IMR-90 (cell line): ENCODE measurements around the gene HVCN1. TPM values are rescaled to one million over a fixed set of nuclear protein-coding genes. Genes with fewer than 3 reads are reported as not detected.
A peak's percentile ranks its signal among the peaks of the same experiment; 100 is the strongest.

Experiments
- ATAC-seq: fragments of 200-7000 bp; cut with Tn5 transposase; 2 replicates; pipeline ENCODE4 v1.9.1; 2020; ENCODE audit warnings: low read depth, mild to moderate bottlenecking, moderate library complexity
- BruUV-seq: library from RNA; stranded (reverse); fragments of 400-500 nt; replicated peaks from 2 replicates; lab custom pipeline; 2021; lab: Mats Ljungman, UMichigan
- CTCF ChIA-PET: fragments of 300-600 bp; formaldehyde crosslinking; extraction: SDS; loops from one replicate; lab custom pipeline; 2021; ENCODE audit warnings: antibody characterized with exemption; lab: Yijun Ruan, JAX
- POLR2A ChIA-PET: fragments of 300-600 bp; sonication (Branson Sonifier 250); formaldehyde crosslinking; loops from one replicate; lab custom pipeline; 2022; ENCODE audit warnings: antibody characterized with exemption; ENCODE audit not compliant: unreplicated experiment; lab: Charles Lee
- DNase-seq: peaks from one replicate; pipeline ENCODE4 v3.0.0; 2013
- H2AFZ ChIP-seq: replicated peaks from 2 replicates; pipeline ENCODE3; 2013; ENCODE audit warnings: low read length, mild to moderate bottlenecking; ENCODE audit not compliant: poor library complexity
- H2AK5ac ChIP-seq: 2 replicates; pipeline ENCODE4 v1.6.1; 2013; ENCODE audit warnings: low read depth, low read length, inconsistent platforms
- H2AK9ac ChIP-seq: replicated peaks from 2 replicates; pipeline ENCODE3; 2013; ENCODE audit warnings: mild to moderate bottlenecking, low read depth, low read length, moderate library complexity; ENCODE audit not compliant: poor library complexity
- H2BK120ac ChIP-seq: 2 replicates; pipeline ENCODE4 v1.6.1; 2013; ENCODE audit warnings: low read depth, low read length, inconsistent platforms
- H2BK15ac ChIP-seq: 3 replicates; pipeline ENCODE4 v1.6.1; 2013; ENCODE audit warnings: low read depth, low read length, inconsistent platforms
- H2BK20ac ChIP-seq: 2 replicates; pipeline ENCODE4 v1.6.1; 2013; ENCODE audit warnings: low read depth, mild to moderate bottlenecking, inconsistent platforms, low read length, moderate library complexity
- H2BK5ac ChIP-seq: 2 replicates; pipeline ENCODE4 v1.6.1; 2013; ENCODE audit warnings: mild to moderate bottlenecking, low read depth, low read length, inconsistent platforms; ENCODE audit not compliant: poor library complexity, severe bottlenecking
- H3K14ac ChIP-seq: replicated peaks from 2 replicates; pipeline ENCODE4 v1.6.1; 2013; ENCODE audit warnings: low read depth, low read length, inconsistent platforms
- H3K18ac ChIP-seq: 2 replicates; pipeline ENCODE4 v1.6.1; 2013; ENCODE audit warnings: low read depth, low read length, control low read depth
- H3K23ac ChIP-seq: 2 replicates; pipeline ENCODE4 v1.6.1; 2013; ENCODE audit warnings: low read depth, low read length, inconsistent platforms
- H3K27ac ChIP-seq: 2 replicates; pipeline ENCODE4 v1.5.1; 2013; ENCODE audit warnings: mild to moderate bottlenecking, control low read depth, low read length; ENCODE audit not compliant: insufficient read depth
- H3K27me3 ChIP-seq: 2 replicates; pipeline ENCODE4 v1.6.1; 2013; ENCODE audit warnings: low read length; ENCODE audit not compliant: control insufficient read depth, insufficient read depth
- H3K36me3 ChIP-seq: 2 replicates; pipeline ENCODE4 v1.6.1; 2013; ENCODE audit warnings: low read length, mixed read lengths; ENCODE audit not compliant: control insufficient read depth, insufficient read depth
- H3K4ac ChIP-seq: 2 replicates; pipeline ENCODE4 v1.6.1; 2013; ENCODE audit warnings: low read depth, low read length, inconsistent platforms
- H3K4me1 ChIP-seq: 2 replicates; pipeline ENCODE4 v1.6.1; 2013; ENCODE audit warnings: low read length, mixed read lengths; ENCODE audit not compliant: control insufficient read depth, insufficient read depth
- H3K4me2 ChIP-seq: 2 replicates; pipeline ENCODE4 v1.6.1; 2013; ENCODE audit warnings: low read depth, mild to moderate bottlenecking, control low read depth, low read length, moderate library complexity
- H3K4me3 ChIP-seq: 2 replicates; pipeline ENCODE4 v1.5.1; 2013; ENCODE audit warnings: low read depth, mild to moderate bottlenecking, control low read depth, low read length, moderate library complexity; ENCODE audit not compliant: insufficient read depth
- H3K56ac ChIP-seq: 2 replicates; pipeline ENCODE4 v1.6.1; 2013; ENCODE audit warnings: low read length, inconsistent platforms; ENCODE audit not compliant: insufficient read depth; ENCODE audit errors: extremely low read depth
- H3K79me1 ChIP-seq, 2 experiments: 2 replicates each; pipeline ENCODE4 v1.6.1; 2013; ENCODE audit warnings: low read length in 2 of 2, inconsistent platforms in 1 of 2, low read depth in 1 of 2
- H3K9ac ChIP-seq: 2 replicates; pipeline ENCODE4 v1.6.1; 2013; ENCODE audit warnings: low read depth, low read length, control low read depth
- H3K9me1 ChIP-seq: 2 replicates; pipeline ENCODE4 v1.6.1; 2013; ENCODE audit warnings: low read length, inconsistent platforms; ENCODE audit not compliant: insufficient read depth
- H3K9me3 ChIP-seq: 2 replicates; pipeline ENCODE4 v1.6.1; 2013; ENCODE audit warnings: low read length; ENCODE audit not compliant: control insufficient read depth, insufficient read depth
- H4K20me1 ChIP-seq: 2 replicates; pipeline ENCODE4 v1.6.1; 2013; ENCODE audit warnings: low read length, inconsistent platforms; ENCODE audit not compliant: insufficient read depth
- H4K5ac ChIP-seq: 2 replicates; pipeline ENCODE4 v1.6.1; 2013; ENCODE audit warnings: mild to moderate bottlenecking, low read depth, low read length, control low read depth
- H4K8ac ChIP-seq, 2 experiments: 2 replicates each; pipeline ENCODE4 v1.6.1; 2013; ENCODE audit warnings: low read depth in 2 of 2, low read length in 2 of 2, control low read depth in 1 of 2, inconsistent platforms in 1 of 2
- H4K91ac ChIP-seq: 2 replicates; pipeline ENCODE4 v1.6.1; 2013; ENCODE audit warnings: low read depth, low read length, inconsistent platforms; ENCODE audit not compliant: insufficient read depth
- CEBPB ChIP-seq: IDR thresholded peaks from 2 replicates; pipeline ENCODE4 v1.6.1; 2012; ENCODE audit warnings: low read depth, low read length, improper control_type of control experiment
- WGBS, 2 experiments: methylation state at CpG; one replicate each; pipeline versions ENCODE4 v1.1.5 to v1.1.7; 2013; ENCODE audit warnings: missing lambda C conversion rate in 2 of 2; ENCODE audit not compliant: insufficient read length in 1 of 2; ENCODE audit errors: extremely low coverage in 2 of 2; 5-methylcytosine and 5-hydroxymethylcytosine counted together
- dilution Hi-C: fragments of 300-500 bp; cut with HindIII; formaldehyde crosslinking; loops from one replicate; pipeline ENCODE4 v1.14.3; 2018; ENCODE audit warnings: low sequenced_read_pairs; ENCODE audit not compliant: unreplicated experiment
- in situ Hi-C: fragments of 300-500 bp; cut with MboI; formaldehyde crosslinking; loops from 3 replicates; pipeline ENCODE4 v1.14.3; 2019; ENCODE audit warnings: low sequenced_read_pairs, inconsistent platforms, mixed read lengths
- intact Hi-C: fragments of 100-400 bp; cut with micrococcal nuclease; formaldehyde crosslinking; loops from 2 replicates; pipeline ENCODE4 v1.10.0; 2022
- polyA plus RNA-seq, 3 experiments: library from polyadenylated mRNA; depleted of rRNA; stranded (reverse); fragments of >200 nt; gene quantifications; 2 replicates each; pipeline ENCODE4 v1.2.3, GENCODE V29; 2012; ENCODE audit warnings: low replicate concordance in 1 of 3
- total RNA-seq: library from RNA; depleted of rRNA; stranded (reverse); fragments of >200 nt; gene quantifications from 2 replicates; pipeline ENCODE4 v1.2.3, GENCODE V29; 2012

The HVCN1 gene
- total and polyA plus RNA-seq, 2 of the 4 experiments (the other 2 are of a cell fraction): 1.9 to 2.0 TPM

DNA sequence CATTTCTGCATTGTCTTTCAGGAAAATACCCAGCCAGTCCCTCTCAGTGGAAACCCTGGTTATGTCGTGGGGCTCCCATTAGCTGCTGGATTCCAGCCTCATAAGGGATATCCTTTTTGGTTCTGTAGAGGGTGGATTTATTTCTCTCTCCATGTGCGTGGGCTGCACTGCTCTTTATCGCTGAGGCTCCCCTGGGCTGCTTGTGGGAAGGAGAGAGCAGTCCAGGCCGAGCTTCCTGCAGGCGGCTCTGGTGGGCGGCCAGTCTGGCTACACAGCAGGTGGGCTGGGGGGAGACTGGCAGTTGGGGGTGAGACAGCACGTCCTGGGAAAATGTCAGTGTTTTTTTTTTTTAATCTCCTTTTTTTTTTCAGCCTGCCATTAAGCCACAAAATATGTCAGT lies 47.4 kb downstream of the HVCN1 start:
- Histone ChIP-seq H3K9me3 (no peaks in the 10 kb centered on the region), H3K4ac (no peak overlapping the region), H4K20me1 (peaks cover 4% of the 10 kb centered on the region; the same call in 1 of the 2 replicates), H2AK9ac (no peak overlapping the region), H4K5ac (no peak overlapping the region), H3K56ac (no peak overlapping the region), H3K79me1 (peaks cover 0 to 12% of the 10 kb centered on the region in 2 experiments; a peak in 1 of 4 replicates), H3K27ac (no peak overlapping the region), H3K23ac (no peak overlapping the region), H2BK120ac (no peak overlapping the region), H3K4me3 (no peak overlapping the region), H3K9ac (no peak overlapping the region), H3K9me1 (peaks cover 22% of the 10 kb centered on the region), H4K8ac (no peak overlapping the region), H4K91ac (no peak overlapping the region), H3K4me1 (peaks cover 20% of the 10 kb centered on the region), H3K36me3 (no peaks in the 10 kb centered on the region), H3K18ac (no peak overlapping the region), H2BK5ac (no peak overlapping the region), H2BK15ac (no peak overlapping the region), H2AFZ (peak overlapping the region; percentile 43), H3K14ac (no peak overlapping the region), H2BK20ac (no peak overlapping the region), H2AK5ac (no peak overlapping the region), H3K27me3 (no peaks in the 10 kb centered on the region), H3K4me2 (no peak overlapping the region)
- no peak for TF ChIP-seq CEBPB
- no CpG with 5 or more reads among the region's 7 CpGs for WGBS, 2 experiments
- DNase-seq (peak; percentile 23), ATAC-seq (no peak)
- dilution Hi-C loops (no loop called here), in situ Hi-C loops (no loop called here), intact Hi-C loops (no loop called here)
- CTCF ChIA-PET: interaction anchor here (0.7 kb wide), 1 partner anchor 26 kb away, joined by 4 read pairs; no protein-coding TSS in a partner anchor
- BruUV-seq: no TSS peak
- POLR2A ChIA-PET: no interaction called here
